Measurements from ENCODE around the gene ATP8B3. TPM values are rescaled to one million over a fixed set of nuclear protein-coding genes. Genes with fewer than 3 reads are reported as not detected.

Gene ATP8B3, protein sequence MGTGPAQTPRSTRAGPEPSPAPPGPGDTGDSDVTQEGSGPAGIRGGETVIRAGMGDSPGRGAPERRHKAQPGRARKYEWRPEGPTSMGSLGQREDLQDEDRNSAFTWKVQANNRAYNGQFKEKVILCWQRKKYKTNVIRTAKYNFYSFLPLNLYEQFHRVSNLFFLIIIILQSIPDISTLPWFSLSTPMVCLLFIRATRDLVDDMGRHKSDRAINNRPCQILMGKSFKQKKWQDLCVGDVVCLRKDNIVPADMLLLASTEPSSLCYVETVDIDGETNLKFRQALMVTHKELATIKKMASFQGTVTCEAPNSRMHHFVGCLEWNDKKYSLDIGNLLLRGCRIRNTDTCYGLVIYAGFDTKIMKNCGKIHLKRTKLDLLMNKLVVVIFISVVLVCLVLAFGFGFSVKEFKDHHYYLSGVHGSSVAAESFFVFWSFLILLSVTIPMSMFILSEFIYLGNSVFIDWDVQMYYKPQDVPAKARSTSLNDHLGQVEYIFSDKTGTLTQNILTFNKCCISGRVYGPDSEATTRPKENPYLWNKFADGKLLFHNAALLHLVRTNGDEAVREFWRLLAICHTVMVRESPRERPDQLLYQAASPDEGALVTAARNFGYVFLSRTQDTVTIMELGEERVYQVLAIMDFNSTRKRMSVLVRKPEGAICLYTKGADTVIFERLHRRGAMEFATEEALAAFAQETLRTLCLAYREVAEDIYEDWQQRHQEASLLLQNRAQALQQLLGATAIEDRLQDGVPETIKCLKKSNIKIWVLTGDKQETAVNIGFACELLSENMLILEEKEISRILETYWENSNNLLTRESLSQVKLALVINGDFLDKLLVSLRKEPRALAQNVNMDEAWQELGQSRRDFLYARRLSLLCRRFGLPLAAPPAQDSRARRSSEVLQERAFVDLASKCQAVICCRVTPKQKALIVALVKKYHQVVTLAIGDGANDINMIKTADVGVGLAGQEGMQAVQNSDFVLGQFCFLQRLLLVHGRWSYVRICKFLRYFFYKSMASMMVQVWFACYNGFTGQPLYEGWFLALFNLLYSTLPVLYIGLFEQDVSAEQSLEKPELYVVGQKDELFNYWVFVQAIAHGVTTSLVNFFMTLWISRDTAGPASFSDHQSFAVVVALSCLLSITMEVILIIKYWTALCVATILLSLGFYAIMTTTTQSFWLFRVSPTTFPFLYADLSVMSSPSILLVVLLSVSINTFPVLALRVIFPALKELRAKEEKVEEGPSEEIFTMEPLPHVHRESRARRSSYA (N-terminal part only)
- 0.86 TPM for polyA plus RNA-seq (2012; ENCODE audit: low read depth, missing spikeins)

DNA sequence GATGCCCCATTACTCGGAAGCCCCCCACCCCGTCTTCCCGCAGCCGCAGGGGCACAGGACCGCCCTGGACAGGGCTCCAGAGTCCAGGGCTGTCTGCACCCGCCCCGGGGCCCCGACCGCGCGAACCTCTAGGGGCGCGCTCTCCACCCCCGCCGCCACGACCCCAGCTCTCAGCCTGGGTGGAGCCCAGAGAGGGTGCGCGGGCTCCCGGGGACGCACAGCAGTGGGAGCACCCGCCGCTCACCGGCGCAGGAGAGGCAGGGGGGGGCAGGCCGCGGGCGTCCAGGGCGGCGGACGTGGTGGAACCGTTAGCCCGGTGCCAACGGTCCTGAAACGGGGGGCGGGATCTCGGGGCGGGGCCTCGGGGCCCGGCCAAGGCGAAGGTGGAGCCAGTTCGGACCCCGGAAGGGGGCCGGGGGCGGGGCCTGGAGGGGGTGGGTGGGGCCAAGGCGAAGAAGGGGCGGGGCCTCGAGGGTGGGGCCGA, at the start of gene ATP8B3:
Gene ATP8B3 (minus strand): TSS at position 335 of the 484 bp plus-strand sequence. CDS start 540 bp downstream, outside the sequence.
- FAIRE-seq = no peak
- DNase-seq (ENCODE audit: insufficient read length, low spot score) = peak; percentile 100
- TF ChIP-seq POLR2A (IDR thresholded peaks at IDR 0.05; ENCODE audit: low read depth, low read length) (no peak), SPI1 (IDR thresholded peaks at IDR 0.05; ENCODE audit: low read depth, low read length) (no peak), TAF1 (IDR thresholded peaks at IDR 0.05; ENCODE audit: low read depth, low read length) (no peak), POLR2AphosphoS5 (IDR thresholded peaks at IDR 0.05; ENCODE audit: low read depth, low read length) (no peak)

DNA sequence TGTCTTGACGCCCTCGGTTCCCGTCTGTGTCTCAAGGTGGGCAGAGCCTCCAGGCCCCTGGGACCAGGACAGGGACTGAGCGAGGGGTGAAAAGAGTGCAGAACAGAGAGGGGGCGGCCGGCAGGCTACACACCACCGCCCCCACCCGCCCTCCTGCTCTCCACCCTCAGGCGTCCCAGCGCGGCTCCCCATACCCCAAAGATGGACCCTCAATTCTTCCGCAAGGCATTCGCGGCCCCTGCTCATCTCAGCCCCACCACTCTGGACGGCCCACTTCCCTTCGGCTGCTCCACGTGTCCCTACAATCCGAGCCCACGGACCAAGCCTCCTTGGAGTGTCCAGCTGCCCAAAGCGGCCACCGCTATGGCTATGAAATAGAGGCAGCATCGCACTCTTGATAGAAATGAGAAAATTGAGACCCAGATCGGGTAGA, 49.5 kb upstream of the ATP8B3 start:
- FAIRE-seq = peak; percentile 50
- no peak for DNase-seq (ENCODE audit: insufficient read length, low spot score)
- no peak for TF ChIP-seq POLR2A (IDR thresholded peaks at IDR 0.05; ENCODE audit: low read depth, low read length)
- no peak for TF ChIP-seq POU2F2 (IDR thresholded peaks at IDR 0.05; ENCODE audit: low read depth, low read length)
- TF ChIP-seq PAX5 (IDR thresholded peaks at IDR 0.05; ENCODE audit: insufficient read depth, low read length, severe bottlenecking) = no peak
- TF ChIP-seq POLR2AphosphoS5 (IDR thresholded peaks at IDR 0.05; ENCODE audit: low read depth, low read length) = no peak
- TF ChIP-seq TAF1 (IDR thresholded peaks at IDR 0.05; ENCODE audit: low read depth, low read length) = no peak
- TF ChIP-seq SPI1 (IDR thresholded peaks at IDR 0.05; ENCODE audit: low read depth, low read length) = no peak

DNA sequence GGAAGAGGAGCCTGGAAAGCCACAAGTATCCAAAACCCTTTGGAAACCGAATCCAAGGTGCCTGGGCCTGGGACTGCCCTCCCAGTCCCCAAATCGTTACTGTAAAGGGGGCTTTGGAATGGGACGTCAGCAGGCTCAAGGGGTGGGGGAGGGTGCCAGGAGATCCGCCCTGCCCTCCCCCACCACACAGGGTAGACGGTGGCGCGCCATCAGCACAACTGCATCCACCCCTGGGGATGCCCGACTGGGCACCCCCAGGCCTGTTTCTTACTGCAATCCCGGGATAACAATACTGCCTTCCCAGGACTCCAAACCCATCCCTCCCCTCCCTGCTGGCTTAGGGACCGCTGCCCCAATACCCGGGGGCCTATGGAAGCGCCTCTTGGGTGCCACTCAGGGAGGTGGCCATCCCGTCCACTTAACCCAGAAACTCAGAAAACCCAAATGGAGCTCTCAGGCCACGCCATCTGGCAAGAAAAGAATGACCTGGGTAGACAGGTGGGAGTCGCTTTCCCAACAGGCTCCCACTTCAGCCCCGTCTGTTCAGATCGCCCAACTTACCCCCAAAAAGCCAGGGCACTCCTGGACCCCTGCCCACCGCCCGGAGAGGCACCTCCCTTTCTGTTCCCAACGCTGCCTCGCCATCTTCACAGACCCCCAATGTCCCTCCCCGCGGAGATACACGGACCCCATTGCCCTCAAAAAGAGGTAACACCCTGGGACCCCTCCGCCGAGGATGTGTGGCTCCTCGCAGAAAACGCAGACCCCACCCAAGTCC, 48.9 kb upstream of the ATP8B3 start:
- FAIRE-seq = no peak
- TF ChIP-seq POU2F2 (IDR thresholded peaks at IDR 0.05; ENCODE audit: low read depth, low read length) = no peak
- TF ChIP-seq POLR2A (IDR thresholded peaks at IDR 0.05; ENCODE audit: low read depth, low read length) = no peak
- no peak for TF ChIP-seq POLR2AphosphoS5 (IDR thresholded peaks at IDR 0.05; ENCODE audit: low read depth, low read length)
- TF ChIP-seq PAX5 (IDR thresholded peaks at IDR 0.05; ENCODE audit: insufficient read depth, low read length, severe bottlenecking) = no peak
- no peak for TF ChIP-seq TAF1 (IDR thresholded peaks at IDR 0.05; ENCODE audit: low read depth, low read length)
- no peak for TF ChIP-seq SPI1 (IDR thresholded peaks at IDR 0.05; ENCODE audit: low read depth, low read length)
- no peak for DNase-seq (ENCODE audit: insufficient read length, low spot score)

DNA sequence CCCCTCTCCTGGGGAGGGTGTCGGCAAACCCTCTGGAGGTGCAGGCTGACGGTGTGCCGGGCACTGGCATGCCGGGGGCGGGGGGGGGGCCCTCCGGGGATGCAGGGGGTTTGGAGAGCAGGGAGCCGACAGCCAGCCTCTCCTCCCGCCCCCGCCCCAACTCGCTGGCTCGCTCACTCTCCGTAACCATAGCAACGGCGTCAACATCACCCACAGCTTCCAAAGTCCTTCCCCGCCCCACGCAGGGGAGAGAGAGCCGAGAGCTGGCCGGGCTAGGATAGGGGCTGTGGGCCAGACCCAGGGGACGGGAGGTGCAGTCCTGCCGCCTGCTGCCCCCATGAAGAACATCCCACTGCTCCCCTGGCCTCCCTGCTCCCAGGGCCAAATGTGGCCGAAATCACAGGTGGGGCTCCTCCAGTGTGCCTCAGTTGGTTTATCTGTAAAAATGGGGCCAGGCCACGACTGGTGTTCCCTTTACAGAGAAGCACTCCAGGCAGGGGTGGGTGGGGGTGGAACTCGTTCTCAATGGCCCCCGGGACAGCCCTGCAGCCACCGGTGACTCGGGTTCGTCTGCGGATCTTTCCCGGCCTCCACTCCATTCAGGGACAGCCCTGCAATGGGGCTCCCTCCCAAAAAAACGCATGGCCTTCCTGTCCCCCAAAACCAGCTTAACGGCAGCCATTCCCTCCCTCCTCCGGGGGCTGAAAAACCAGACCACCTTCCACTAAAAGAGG, 48.1 kb upstream of the ATP8B3 start:
- TF ChIP-seq POU2F2 (IDR thresholded peaks at IDR 0.05; ENCODE audit: low read depth, low read length) (no peak), POLR2AphosphoS5 (IDR thresholded peaks at IDR 0.05; ENCODE audit: low read depth, low read length) (no peak), SPI1 (IDR thresholded peaks at IDR 0.05; ENCODE audit: low read depth, low read length) (no peak)
- FAIRE-seq = no peak
- no peak for DNase-seq (ENCODE audit: insufficient read length, low spot score)

DNA sequence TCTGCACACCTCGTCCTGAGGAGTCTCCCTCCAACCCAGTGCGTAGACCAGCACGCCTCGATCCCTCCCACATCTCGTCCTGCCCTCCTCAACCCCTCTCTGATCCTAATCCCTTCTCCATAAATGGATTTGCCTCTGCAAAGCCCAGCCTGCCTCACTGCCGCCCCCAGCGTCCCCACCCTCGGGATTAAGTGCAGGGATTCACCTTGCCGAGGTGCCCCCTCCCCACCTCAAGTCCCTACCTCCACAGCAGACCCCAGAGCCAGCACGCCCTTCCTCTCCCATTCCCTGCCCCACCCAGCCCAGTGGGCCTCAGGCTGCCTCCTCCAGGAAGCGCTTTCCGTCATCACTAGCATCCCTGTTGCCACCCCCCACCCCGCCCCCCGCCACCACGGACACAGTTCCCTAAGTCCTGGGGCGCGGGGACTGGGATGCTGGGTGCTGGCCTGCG, 47.3 kb upstream of the ATP8B3 start:
- DNase-seq (ENCODE audit: insufficient read length, low spot score) (no peak), FAIRE-seq (no peak)
- TF ChIP-seq POLR2AphosphoS5 (IDR thresholded peaks at IDR 0.05; ENCODE audit: low read depth, low read length) (no peak), POLR2A (IDR thresholded peaks at IDR 0.05; ENCODE audit: low read depth, low read length) (no peak), TAF1 (IDR thresholded peaks at IDR 0.05; ENCODE audit: low read depth, low read length) (no peak), PAX5 (IDR thresholded peaks at IDR 0.05; ENCODE audit: insufficient read depth, low read length, severe bottlenecking) (no peak), POU2F2 (IDR thresholded peaks at IDR 0.05; ENCODE audit: low read depth, low read length) (no peak), SPI1 (IDR thresholded peaks at IDR 0.05; ENCODE audit: low read depth, low read length) (no peak)

DNA sequence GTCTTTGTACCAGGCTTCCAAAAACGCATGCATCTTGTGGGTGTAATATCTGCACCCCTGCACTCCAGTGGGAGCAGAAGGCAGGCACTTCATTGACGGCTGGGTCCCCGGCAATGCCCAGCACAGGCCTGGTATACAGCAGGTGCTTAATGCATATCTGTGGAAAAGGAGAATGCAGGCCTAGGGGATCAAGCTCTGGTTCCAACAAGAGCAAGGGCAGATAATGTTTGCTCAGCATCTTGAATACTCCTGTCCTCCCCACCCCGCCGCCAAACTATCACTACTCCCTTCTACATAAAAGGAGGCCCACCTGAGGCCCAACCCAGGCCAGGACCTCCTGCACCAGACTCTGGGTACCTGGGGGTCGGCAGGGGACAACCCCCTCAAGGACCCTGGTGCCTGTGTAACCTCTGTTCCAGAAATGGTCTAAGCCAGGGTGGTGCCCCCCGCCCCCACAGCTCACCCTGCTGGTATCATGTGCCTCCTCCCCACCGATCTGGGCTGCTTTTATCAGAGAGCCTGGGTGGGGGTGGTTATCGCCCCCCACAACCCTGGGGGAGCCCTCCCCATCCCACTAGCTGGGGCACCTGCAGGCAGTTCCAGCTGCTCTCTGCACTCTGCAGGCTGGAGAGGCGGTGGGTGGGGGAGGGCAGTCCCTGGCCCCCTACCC, 46.5 kb upstream of the ATP8B3 start:
- FAIRE-seq (no peak), DNase-seq (ENCODE audit: insufficient read length, low spot score) (no peak)
- no peak for TF ChIP-seq POLR2AphosphoS5 (IDR thresholded peaks at IDR 0.05; ENCODE audit: low read depth, low read length)
- no peak for TF ChIP-seq PAX5 (IDR thresholded peaks at IDR 0.05; ENCODE audit: insufficient read depth, low read length, severe bottlenecking)
- no peak for TF ChIP-seq SPI1 (IDR thresholded peaks at IDR 0.05; ENCODE audit: low read depth, low read length)
- TF ChIP-seq POLR2A (IDR thresholded peaks at IDR 0.05; ENCODE audit: low read depth, low read length) = no peak
- TF ChIP-seq POU2F2 (IDR thresholded peaks at IDR 0.05; ENCODE audit: low read depth, low read length) = no peak
- no peak for TF ChIP-seq TAF1 (IDR thresholded peaks at IDR 0.05; ENCODE audit: low read depth, low read length)

DNA sequence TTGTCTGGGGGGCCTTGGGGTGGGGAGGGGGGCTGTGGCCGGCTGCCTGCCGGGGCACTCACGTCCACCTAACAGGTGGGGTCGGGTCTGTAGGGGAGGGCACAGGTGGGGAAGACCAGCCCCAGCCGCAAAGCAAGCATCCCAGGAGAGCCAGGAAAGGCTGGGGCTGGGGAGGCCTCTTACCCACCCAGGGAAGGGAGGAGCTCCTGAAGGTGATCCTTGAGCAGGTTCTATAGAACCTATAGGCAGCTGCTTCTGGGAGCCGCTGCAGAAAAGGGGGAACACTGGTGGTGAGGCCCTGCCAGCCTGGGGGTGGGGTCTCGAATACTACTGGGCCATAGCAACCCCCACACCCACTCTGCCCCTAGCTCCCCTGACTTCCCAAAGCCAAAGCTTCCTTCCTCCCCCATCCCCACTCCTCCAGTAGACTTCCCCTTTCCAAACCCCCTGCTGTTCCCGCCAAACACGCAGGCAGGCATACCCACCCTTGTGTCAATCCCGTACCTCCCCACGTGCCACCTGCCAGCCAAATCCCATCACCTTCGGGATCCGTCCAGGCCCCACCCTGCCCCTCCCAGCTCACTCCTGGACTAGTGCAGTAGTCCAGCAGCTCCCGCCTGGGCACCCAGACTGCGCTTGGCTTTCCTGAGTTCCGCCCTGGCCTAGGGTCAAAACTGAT, 45.7 kb upstream of the ATP8B3 start:
- TF ChIP-seq POU2F2 (IDR thresholded peaks at IDR 0.05; ENCODE audit: low read depth, low read length) = no peak
- TF ChIP-seq POLR2AphosphoS5 (IDR thresholded peaks at IDR 0.05; ENCODE audit: low read depth, low read length) = no peak
- no peak for TF ChIP-seq POLR2A (IDR thresholded peaks at IDR 0.05; ENCODE audit: low read depth, low read length)
- TF ChIP-seq TAF1 (IDR thresholded peaks at IDR 0.05; ENCODE audit: low read depth, low read length) = no peak
- no peak for TF ChIP-seq SPI1 (IDR thresholded peaks at IDR 0.05; ENCODE audit: low read depth, low read length)
- TF ChIP-seq PAX5 (IDR thresholded peaks at IDR 0.05; ENCODE audit: insufficient read depth, low read length, severe bottlenecking) = no peak
- FAIRE-seq = no peak

More for the DNA sequence above, 45.7 kb upstream of the ATP8B3 start:
- DNase-seq (ENCODE audit: insufficient read length, low spot score) = no peak
